ENCODE results near the gene CPA5.

CPA5 gene

DNA sequence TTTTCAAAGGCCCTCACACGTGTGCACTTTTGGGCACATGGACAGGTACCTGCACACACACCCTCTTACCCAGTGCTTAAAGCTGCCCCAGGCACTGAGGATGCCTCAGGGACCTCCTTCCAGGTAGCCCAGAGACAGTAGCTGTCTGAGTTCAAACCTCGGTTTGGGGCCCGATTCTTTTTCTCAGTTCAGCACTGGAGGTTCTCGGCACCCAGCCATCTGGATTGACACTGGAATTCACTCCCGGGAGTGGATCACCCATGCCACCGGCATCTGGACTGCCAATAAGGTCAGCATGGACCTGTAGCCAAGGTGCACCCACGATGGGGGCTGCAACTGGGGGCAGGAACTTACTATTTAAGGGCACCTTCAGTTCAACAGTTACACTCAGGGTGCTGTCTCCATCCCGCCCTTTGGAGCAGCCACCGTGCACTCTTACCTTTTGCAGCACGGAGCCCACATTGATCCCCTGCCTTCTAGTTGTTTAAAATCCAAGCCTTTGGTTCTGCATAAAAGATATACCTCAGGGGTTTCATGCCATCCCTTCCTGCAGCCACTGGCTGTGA, 17.7 kb downstream of the CPA5 start:
- TF ChIP-seq, protein P1, sequence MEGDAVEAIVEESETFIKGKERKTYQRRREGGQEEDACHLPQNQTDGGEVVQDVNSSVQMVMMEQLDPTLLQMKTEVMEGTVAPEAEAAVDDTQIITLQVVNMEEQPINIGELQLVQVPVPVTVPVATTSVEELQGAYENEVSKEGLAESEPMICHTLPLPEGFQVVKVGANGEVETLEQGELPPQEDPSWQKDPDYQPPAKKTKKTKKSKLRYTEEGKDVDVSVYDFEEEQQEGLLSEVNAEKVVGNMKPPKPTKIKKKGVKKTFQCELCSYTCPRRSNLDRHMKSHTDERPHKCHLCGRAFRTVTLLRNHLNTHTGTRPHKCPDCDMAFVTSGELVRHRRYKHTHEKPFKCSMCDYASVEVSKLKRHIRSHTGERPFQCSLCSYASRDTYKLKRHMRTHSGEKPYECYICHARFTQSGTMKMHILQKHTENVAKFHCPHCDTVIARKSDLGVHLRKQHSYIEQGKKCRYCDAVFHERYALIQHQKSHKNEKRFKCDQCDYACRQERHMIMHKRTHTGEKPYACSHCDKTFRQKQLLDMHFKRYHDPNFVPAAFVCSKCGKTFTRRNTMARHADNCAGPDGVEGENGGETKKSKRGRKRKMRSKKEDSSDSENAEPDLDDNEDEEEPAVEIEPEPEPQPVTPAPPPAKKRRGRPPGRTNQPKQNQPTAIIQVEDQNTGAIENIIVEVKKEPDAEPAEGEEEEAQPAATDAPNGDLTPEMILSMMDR (IDR thresholded peaks at IDR 0.05; ENCODE audit: control extremely low read depth, extremely low read depth, low read depth, missing control alignments), result no peak
- POLR2A ChIA-PET, result no interaction called here
- CTCF ChIA-PET, result interaction anchor here (1.1 to 1.5 kb wide), 2 partner anchors 24 to 41 kb away, joined by 3 read pairs; no protein-coding TSS in a partner anchor
- no peak for DNase-seq (ENCODE audit: extremely low spot score)

DNA sequence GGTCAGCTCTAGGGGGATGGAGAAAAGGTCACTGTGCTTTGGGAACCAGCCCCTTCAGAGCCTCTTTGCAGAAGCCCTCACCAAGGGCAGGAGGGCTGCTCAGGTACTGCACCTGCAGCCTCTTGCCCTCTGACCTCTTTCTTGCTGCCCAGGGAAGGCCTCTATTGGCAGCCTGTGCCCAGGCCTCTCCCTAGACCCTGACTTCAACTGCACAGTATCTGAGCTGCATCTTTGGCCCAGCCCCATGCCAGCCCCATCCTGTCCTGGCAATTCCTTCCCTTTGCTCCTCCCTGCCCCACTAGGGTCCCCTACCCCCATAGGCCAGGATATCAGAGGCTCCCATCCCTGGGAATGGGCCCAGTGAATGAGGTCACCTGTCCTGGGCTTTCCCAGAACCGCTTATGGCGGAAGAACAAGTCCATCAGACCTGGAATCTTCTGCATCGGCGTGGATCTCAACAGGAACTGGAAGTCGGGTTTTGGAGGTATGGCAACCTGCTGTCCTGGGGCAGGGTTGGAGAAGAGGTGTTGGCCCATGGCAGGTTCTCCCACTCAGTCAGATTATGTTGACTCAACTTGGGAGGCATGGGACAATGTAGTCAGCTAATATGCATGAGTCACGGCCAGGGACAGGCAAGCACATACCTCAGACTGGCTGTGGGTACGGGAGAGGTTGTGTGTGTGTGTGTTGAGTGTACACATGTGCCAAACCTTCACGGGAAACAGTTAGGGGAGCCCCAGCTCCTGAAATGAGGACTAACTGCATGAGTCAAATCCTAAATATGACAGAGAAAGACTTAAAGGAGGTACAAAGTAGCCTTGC, 18.6 kb downstream of the CPA5 start:
- DNase-seq (ENCODE audit: extremely low spot score), result no peak
- POLR2A ChIA-PET, result interaction anchor here (1.0 kb wide), 1 partner anchor 124 kb away, joined by 4 read pairs; no protein-coding TSS in a partner anchor
- CTCF ChIA-PET, result interaction anchor here (1.1 to 1.5 kb wide), 2 partner anchors 23 to 40 kb away, joined by 3 read pairs; no protein-coding TSS in a partner anchor
- TF ChIP-seq, protein P1 (IDR thresholded peaks at IDR 0.05; ENCODE audit: control extremely low read depth, extremely low read depth, low read depth, missing control alignments), result no peak

DNA sequence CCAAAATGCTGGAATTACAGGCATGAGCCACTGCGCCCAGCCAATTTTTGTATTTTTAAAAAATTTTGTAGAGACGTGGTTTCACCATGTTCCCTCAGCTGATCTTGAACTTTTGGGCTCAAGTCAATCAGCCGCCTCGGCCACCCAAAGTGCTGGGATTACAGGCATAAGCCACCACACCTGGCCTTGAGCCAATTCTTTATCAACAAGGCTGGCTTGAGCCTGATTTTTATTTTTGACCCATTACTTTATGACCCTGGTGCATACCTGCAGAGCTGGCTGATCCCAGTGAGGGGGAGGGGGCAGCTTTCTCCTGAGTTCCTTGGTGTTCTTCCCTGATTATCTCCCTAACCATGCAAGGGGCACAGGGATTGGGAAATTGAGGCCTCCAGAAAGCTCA, 19.8 kb downstream of the CPA5 start:
- ChIA-PET CTCF (no interaction called here), POLR2A (no interaction called here)
- TF ChIP-seq, protein P1 (IDR thresholded peaks at IDR 0.05; ENCODE audit: control extremely low read depth, extremely low read depth, low read depth, missing control alignments), result no peak
- DNase-seq (ENCODE audit: extremely low spot score), result no peak

DNA sequence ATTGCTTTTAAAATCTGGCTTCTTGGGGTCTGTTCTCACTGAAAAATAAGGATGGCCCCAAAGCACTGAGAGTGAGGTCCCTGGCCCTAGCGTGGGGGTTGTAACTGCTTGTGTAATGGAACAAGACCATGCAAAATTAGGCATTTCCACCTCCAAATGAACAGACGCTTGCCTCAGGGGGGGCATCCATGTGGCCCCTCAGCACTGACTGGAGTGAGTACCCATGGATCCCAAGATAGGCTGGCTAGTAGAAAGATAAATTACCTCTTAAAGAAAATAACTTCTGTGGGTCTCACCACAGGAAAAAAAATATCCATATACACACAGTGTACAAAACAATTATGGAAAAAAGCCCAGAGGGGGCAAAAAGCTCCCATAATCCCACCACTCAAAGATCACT, 20.5 kb downstream of the CPA5 start:
- DNase-seq (ENCODE audit: extremely low spot score), result no peak
- ChIA-PET CTCF (interaction anchor here (1.6 kb wide), 1 partner anchor 15 kb away, joined by 3 read pairs; the partner anchor contains the start of gene CPA1), POLR2A (interaction anchor here (0.5 to 0.7 kb wide), 2 partner anchors 15 to 207 kb away, joined by 3 read pairs; no protein-coding TSS in a partner anchor)
- TF ChIP-seq, protein P1 (IDR thresholded peaks at IDR 0.05; ENCODE audit: control extremely low read depth, extremely low read depth, low read depth, missing control alignments), result no peak

DNA sequence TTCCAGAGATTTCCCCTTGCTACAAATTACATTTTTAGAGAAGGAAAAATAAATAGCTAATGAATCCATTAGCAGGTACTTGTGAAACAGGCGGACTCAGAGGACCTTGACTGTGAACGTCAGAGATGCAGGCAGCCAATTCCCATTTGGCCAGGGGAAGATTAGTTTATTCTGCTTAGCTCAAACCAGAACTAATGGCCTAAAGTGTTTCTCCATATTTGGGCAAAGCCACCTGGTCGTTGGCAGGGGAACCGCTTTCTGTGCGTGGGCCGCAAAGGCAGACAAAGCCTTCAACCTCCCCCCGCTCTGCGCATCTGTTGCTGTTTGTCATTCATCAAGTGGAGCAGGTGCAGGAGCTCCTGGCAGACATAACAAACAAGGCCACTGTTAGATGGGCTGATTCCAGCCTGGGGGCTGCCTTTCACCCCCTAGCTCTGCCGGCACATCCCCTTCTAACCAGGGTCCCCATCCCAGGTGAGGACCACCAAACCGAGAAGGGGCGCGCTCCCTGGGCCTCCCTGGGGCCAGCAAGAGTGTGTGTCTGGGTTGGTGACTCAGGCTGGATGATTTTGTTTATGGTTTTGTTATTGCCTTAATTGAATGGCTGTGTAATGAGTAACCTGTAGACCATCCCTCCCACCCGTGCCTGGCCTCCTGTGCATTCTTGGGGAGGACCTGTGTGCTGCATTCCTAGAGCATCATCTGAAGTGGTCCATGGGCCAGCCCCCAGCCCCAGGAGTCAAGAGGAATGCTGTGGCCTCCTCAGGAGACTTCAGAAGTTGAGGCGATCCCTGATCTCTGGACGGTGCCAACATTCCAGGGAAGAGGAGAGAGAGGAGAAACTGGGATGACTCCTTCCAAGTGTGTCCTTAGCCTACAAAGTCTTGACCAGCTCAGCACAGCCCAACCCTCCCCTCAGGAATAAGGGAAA, 21.2 kb downstream of the CPA5 start:
- CTCF ChIA-PET, result interaction anchor here (1.6 kb wide), 1 partner anchor 15 kb away, joined by 3 read pairs; the partner anchor contains the start of gene CPA1
- TF ChIP-seq, protein P1 (IDR thresholded peaks at IDR 0.05; ENCODE audit: control extremely low read depth, extremely low read depth, low read depth, missing control alignments), result no peak
- DNase-seq (ENCODE audit: extremely low spot score), result no peak
- POLR2A ChIA-PET, result interaction anchor here (0.5 to 0.7 kb wide), 3 partner anchors 8 to 208 kb away, joined by 3 read pairs; no protein-coding TSS in a partner anchor

Measured in GM10248 (cell line).